ENCODE results near the gene WWC2. TPM values are rescaled to one million over a fixed set of nuclear protein-coding genes. Genes with fewer than 3 reads are reported as not detected.

Gene WWC2
- total RNA-seq, 6 experiments from 2014 or later: 86.3 to 114 (median 95.2) TPM

- peak overlapping the region; percentile 63 for H3K27ac Mint-ChIP-seq
- H3K36me3 Mint-ChIP-seq (ENCODE audit: low read depth): peaks cover 5% of the 10 kb centered on the region; the same call in 1 of the 2 replicates
- no peak for DNase-seq
- H3K4me3 Mint-ChIP-seq: peak overlapping the region; percentile 94
- peaks cover 43% of the 10 kb centered on the region for H3K4me1 Mint-ChIP-seq (ENCODE audit: low read depth)
- peaks cover 4% of the 10 kb centered on the region for H3K27me3 Mint-ChIP-seq (ENCODE audit: insufficient read depth)
- no peak for TF ChIP-seq CTCF (IDR thresholded peaks at IDR 0.05)
- no peaks in the 10 kb centered on the region for H3K9me3 Mint-ChIP-seq
These were observed 1.8 kb downstream of the WWC2 start for GRCh38 chr4:183100827-183101226.

DNA sequence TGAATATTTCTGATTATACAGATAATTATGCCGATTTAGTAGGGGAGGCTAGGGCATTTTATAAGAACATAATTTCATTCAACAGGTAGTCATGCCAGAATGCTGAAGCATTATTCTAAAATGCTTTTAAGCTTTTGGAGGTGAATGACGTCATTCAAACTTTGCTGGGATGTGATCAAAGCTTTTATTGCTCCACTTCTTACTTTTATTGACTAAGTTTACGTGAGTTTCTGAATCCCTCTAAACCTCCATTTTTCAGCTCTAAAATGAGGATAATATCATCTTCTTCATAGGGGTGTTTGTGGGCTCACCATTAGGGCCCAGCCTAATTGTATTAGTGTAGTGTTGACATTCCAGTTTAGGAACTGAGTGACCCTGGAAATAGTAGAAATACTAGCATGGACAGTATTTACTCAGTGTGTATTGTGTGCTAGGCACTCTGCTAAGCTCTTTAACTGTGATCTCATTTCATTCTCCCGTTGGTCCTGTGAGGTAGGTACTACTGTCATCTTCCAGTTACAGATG lies 3.0 kb downstream of the WWC2 start:
- Mint-ChIP-seq H3K27me3 (ENCODE audit: insufficient read depth) (peaks cover 4% of the 10 kb centered on the region), H3K4me3 (peak overlapping the region; percentile 94), H3K9me3 (no peaks in the 10 kb centered on the region), H3K27ac (peak overlapping the region; percentile 29; the same call in 1 of the 2 replicates), H3K36me3 (ENCODE audit: low read depth) (peaks cover 8% of the 10 kb centered on the region), H3K4me1 (ENCODE audit: low read depth) (peaks cover 48% of the 10 kb centered on the region)
- no peak for DNase-seq
- TF ChIP-seq CTCF (IDR thresholded peaks at IDR 0.05): no peak

GRCh38 chr4:183105092-183105491 lies 6.0 kb downstream of the WWC2 start:
- no peaks in the 10 kb centered on the region; the same call in none of the 2 replicates for H3K27me3 Mint-ChIP-seq (ENCODE audit: insufficient read depth)
- H3K9me3 Mint-ChIP-seq: no peaks in the 10 kb centered on the region
- H3K27ac Mint-ChIP-seq: no peak overlapping the region
- no peak for DNase-seq
- TF ChIP-seq CTCF (IDR thresholded peaks at IDR 0.05): no peak
- peaks cover 61% of the 10 kb centered on the region for H3K4me1 Mint-ChIP-seq (ENCODE audit: low read depth)
- H3K36me3 Mint-ChIP-seq (ENCODE audit: low read depth): peaks cover 6% of the 10 kb centered on the region
- H3K4me3 Mint-ChIP-seq: no peak overlapping the region

DNA sequence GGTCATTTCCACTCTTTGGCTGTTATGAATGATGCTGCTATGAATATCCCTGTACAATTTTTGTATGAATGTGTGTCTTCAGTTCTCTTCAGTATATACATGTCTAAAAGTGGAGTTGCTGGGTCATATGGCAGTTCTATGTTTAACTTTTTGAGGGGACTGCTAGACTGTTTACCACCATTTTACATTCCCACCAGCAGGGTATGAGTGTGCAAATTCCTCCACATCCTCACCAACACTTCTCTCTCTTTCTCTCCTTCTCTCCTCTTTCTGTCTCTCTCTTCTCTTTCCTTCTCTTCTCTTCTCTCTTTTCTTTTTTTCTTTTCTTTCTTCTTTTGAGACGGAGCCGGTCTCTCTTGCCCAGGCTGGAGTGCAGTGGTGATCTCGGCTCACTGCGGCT lies 7.8 kb downstream of the WWC2 start:
- Mint-ChIP-seq H3K36me3 (ENCODE audit: low read depth) (peaks cover 6% of the 10 kb centered on the region), H3K27me3 (ENCODE audit: insufficient read depth) (no peaks in the 10 kb centered on the region; the same call in 1 of the 2 replicates), H3K9me3 (no peaks in the 10 kb centered on the region), H3K4me3 (no peak overlapping the region), H3K27ac (peak overlapping the region; percentile 58; the same call in 1 of the 2 replicates), H3K4me1 (ENCODE audit: low read depth) (peaks cover 67% of the 10 kb centered on the region)
- TF ChIP-seq CTCF (IDR thresholded peaks at IDR 0.05): peak; percentile 63
- no peak for DNase-seq

- peak overlapping the region; percentile 43 for H3K27ac Mint-ChIP-seq
These were observed 8.9 kb downstream of the WWC2 start for GRCh38 chr4:183107891-183108459.

More at GRCh38 chr4:183107891-183108459, 8.9 kb downstream of the WWC2 start:
- Mint-ChIP-seq H3K4me3 (peak overlapping the region; percentile 15; the same call in 1 of the 2 replicates), H3K9me3 (no peaks in the 10 kb centered on the region), H3K27me3 (ENCODE audit: insufficient read depth) (no peaks in the 10 kb centered on the region; the same call in 1 of the 2 replicates), H3K4me1 (ENCODE audit: low read depth) (peaks cover 67% of the 10 kb centered on the region), H3K36me3 (ENCODE audit: low read depth) (peaks cover 6% of the 10 kb centered on the region)
- DNase-seq: no peak
- TF ChIP-seq CTCF (IDR thresholded peaks at IDR 0.05): no peak; the same call in 1 of the 2 replicates

All from HFFc6 (cell line).